Loucy (cell line): ENCODE data around the gene CMTM8.

Experiments used
- CTCF ChIP-seq: fragments of 200-600 bp; sonication (generic); conservative IDR thresholded peaks from 2 replicates; pipeline ENCODE4 v1.5.1; 2014; ENCODE audit warnings: mild to moderate bottlenecking, antibody characterized with exemption, low read length
- EZH2phosphoT487 ChIP-seq: fragments of 200-600 bp; IDR thresholded peaks from 2 replicates; pipeline ENCODE4 v1.6.1; 2018; ENCODE audit warnings: antibody characterized with exemption, mild to moderate bottlenecking, moderate library complexity, borderline replicate concordance

DNA sequence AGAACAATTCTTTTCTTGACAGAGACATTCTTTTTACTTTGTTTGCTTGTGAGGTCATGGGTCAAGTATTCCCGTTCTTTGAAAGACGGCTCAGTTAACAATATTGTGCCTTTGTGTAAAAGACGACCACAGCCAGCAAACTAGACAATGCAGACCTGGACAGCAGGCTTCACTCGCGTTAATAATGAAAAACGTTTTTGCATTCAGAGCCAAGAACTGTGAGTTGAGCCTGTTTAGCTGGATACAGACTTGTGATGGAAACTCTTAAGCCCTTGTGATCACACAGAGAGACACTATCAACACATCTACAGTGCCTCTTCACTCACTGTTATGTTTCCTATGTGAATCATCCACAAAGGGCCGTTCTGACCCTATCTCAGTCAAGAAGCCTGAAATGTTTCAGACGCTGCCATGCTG, 115.9 kb downstream of the CMTM8 start:
- TF ChIP-seq CTCF = no peak
- TF ChIP-seq EZH2phosphoT487 = no peak
